VCaP (cell line): ENCODE measurements around the gene CATSPERE.

Experiments used
- H3K27ac ChIP-seq: fragments of 450-650 bp; 2 replicates; pipeline ENCODE4 v1.5.1; 2017
- CTCF ChIP-seq: fragments of 450-650 bp; conservative IDR thresholded peaks from 2 replicates; pipeline ENCODE4 v1.5.1; 2017; ENCODE audit warnings: mild to moderate bottlenecking, moderate library complexity

Gene CATSPERE

GRCh38 chr1:244614113-244614836, 153.2 kb downstream of the CATSPERE start:
- H3K27ac ChIP-seq, result peak overlapping the region; percentile 63
- TF ChIP-seq CTCF, result no peak

- no peak for TF ChIP-seq CTCF
- H3K27ac ChIP-seq, result peak overlapping the region; percentile 63
These were observed 153.8 kb downstream of the CATSPERE start for GRCh38 chr1:244614879-244615278.

GRCh38 chr1:244615301-244615700, 154.2 kb downstream of the CATSPERE start:
- no peak for TF ChIP-seq CTCF
- peak overlapping the region; percentile 63 for H3K27ac ChIP-seq

GRCh38 chr1:244626709-244627108, 165.6 kb downstream of the CATSPERE start:
- TF ChIP-seq CTCF, result no peak
- H3K27ac ChIP-seq, result no peak overlapping the region

GRCh38 chr1:244628789-244629188, 167.7 kb downstream of the CATSPERE start:
- no peak overlapping the region for H3K27ac ChIP-seq
- no peak for TF ChIP-seq CTCF

GRCh38 chr1:244633140-244633539, 172.1 kb downstream of the CATSPERE start:
- no peak for TF ChIP-seq CTCF
- no peak overlapping the region for H3K27ac ChIP-seq

GRCh38 chr1:244634546-244634945, 173.5 kb downstream of the CATSPERE start:
- peak overlapping the region; percentile 30 for H3K27ac ChIP-seq
- TF ChIP-seq CTCF, result no peak
